GM18499 (cell line): ENCODE data around the gene CRAMP1.

ENCODE experiments used
- ATAC-seq: cut with Tn5 transposase; IDR thresholded peaks from one replicate; pipeline ENCODE4 v1.9.1; 2021; ENCODE audit warnings: moderate number of reproducible peaks; ENCODE audit not compliant: insufficient read depth, unreplicated experiment

CRAMP1 gene

GRCh38 chr16:1631931-1632637 lies 19.9 kb downstream of the CRAMP1 start:
- ATAC-seq: no peak

- ATAC-seq: no peak
Observed at GRCh38 chr16:1632638-1632970, 20.4 kb downstream of the CRAMP1 start.

GRCh38 chr16:1633310-1633709 lies 21.1 kb downstream of the CRAMP1 start:
- ATAC-seq: no peak

GRCh38 chr16:1634541-1634940 lies 22.4 kb downstream of the CRAMP1 start:
- no peak for ATAC-seq

GRCh38 chr16:1635070-1635469 lies 22.9 kb downstream of the CRAMP1 start:
- ATAC-seq: no peak

DNA sequence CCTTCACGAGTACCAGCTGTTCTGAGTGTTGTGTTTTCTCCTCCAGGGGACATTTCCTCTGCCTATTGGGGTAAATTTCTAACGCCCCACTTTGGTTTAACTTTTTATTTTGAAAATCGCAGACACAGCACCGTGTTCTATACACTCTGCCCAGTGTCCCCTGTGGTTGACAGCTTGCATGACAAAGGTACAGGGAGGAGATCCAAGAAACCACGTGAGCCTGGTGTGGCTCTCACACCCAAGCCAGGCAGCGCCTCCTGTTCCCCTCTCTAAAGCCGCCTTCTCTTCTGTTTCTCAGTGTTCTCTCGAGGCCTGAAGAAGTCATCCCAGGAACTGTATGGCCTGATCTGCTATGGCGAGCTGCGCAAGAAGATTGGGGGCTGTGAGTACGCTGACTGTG lies 25.4 kb downstream of the CRAMP1 start:
- no peak for ATAC-seq

GRCh38 chr16:1638757-1639156 lies 26.6 kb downstream of the CRAMP1 start:
- ATAC-seq: no peak

- ATAC-seq: no peak
Observed at GRCh38 chr16:1639282-1639681, 27.1 kb downstream of the CRAMP1 start.

- no peak for ATAC-seq
Observed at GRCh38 chr16:1639860-1640259, 27.7 kb downstream of the CRAMP1 start.

DNA sequence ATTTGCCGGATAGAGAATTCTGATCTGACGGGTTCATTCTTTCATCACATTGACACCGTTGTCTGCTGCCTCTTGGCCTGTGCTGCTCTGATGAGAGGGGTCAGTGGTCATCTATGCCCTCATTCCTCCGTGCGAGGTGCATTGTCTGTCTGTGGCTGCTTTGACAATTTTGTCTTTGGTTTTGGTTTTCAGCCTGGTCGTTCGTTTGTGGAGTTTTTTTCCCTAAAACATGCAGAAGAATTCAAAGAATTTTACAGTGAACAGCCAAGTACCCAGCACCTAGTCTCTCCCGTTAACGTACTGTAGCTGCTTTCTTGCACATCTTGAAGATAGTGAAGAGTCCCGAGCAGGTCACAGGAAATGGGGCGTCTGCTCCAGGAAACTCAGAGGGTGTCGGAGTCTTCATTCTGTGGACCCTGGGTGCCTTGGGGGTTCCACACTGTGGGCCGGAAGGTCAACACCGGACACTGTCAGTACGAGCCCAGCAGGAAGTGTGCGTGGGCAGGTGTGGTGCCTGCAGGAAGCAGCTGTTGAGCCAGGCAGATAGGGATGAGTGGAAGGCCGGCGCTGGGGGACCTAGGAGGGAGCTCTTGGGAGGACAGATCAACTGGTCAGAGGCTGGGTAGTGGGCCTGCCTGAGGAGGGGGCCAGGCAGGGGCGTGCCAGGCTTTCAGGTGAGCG lies 28.2 kb downstream of the CRAMP1 start:
- ATAC-seq: no peak

- no peak for ATAC-seq
Observed at GRCh38 chr16:1641261-1641660, 29.1 kb downstream of the CRAMP1 start.

DNA sequence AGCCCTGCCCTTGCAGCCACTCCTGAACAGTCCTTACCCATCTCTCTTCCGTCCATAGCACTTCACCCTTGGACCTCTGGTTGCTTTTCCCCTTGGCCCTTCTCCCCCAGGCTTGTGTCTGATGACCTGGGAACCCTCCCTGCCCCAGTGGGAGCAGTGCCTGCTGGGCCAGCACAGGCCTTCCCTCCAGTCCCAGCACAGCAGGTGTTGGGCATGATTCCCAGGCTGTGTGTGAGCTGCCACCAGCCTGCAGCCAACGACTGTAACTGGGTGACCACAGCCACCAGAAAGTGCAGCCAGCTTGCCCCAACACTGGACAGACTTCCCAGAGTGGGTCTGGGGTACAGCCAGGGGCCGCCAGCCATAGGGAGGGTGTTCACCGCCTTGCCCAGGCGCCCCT lies 30.0 kb downstream of the CRAMP1 start:
- ATAC-seq: no peak

DNA sequence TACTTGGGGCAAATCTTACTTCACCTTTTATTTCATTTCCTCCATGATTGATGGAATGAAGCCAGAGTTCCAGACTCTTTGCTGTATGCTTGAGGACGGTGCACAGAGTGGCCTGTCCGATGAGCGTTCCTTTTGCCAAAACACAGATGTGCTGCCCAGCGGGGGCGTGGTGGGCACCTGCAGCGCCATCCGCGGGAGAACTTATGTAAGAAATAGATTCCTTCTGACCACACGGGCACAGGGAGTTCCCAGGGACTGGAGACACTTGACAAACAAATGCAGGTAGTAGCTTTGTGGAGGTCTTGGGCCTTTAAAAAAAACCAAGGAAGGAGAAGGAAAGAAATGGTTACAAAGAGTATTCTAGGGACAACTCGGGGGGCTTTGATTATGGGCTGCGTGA lies 30.6 kb downstream of the CRAMP1 start:
- ATAC-seq: no peak

GRCh38 chr16:1643521-1643920 lies 31.4 kb downstream of the CRAMP1 start:
- ATAC-seq: no peak

DNA sequence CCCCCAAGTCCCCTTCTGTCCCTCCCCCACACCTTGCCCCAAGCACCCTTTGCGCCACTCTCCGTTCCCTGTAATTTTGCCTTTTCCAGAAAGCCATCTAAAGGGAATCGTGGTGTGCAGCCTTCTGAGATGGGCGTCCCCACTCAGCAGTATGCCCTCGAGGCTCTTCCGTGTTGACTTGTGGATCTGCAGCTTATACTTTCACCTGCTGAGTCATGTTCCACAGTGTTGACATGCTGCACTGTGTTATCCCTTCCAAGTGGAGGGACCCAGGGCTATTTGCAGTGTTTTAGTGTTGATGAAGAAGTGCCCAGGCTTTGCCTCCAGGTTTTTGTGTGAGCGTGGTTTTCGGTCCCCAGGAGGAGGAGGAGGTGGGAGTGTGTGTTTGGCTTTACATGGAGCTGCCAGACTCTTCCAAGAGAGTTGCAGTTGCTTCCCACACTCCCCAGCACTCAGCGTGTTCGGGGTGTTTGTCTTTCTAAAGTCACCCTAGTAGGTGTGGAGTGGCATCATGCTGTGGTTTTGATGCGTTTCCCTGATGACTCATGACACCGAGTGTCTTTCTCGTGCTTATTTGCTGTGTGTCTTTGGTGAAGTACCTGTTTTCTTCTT lies 33.9 kb downstream of the CRAMP1 start:
- no peak for ATAC-seq

DNA sequence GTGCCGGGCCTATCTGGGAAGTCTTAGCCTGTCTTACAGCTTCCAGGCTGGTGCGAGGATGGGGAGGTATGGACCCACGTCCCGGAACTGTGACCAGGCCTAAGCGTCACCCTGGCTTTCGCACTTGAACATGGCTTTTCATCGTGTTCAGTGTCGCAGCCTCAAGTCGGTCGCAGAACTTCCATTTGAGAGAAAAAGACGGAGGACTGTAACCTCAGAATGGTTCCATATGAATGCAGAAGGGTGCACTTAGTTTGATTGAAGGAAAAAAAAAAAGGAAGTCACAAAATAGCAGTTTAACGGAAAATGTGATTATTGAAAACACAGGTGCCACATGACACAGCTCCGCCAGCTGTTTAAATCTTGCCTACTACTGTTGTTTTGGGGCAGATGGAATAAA lies 35.7 kb downstream of the CRAMP1 start:
- no peak for ATAC-seq

- no peak for ATAC-seq
Observed at GRCh38 chr16:1650131-1650530, 38.0 kb downstream of the CRAMP1 start.

- ATAC-seq: no peak
Observed at GRCh38 chr16:1651094-1651973, 39.2 kb downstream of the CRAMP1 start.

DNA sequence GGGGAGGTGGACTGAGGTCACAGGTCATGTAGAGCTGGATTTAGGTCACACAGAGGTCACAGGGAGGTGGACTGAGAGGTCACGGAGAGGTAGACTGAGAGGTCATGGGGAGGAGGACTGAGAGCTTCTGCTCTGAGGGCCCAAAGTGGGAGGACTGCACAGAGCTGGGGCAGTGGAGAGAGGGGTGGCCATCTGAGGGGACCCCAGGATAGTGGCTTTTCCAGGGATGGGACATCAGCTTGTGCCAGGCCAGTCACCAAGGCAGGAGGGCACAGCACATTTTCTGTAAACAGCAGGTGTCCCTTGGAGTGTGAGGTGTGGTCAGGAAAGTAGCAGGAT lies 39.8 kb downstream of the CRAMP1 start:
- no peak for ATAC-seq

DNA sequence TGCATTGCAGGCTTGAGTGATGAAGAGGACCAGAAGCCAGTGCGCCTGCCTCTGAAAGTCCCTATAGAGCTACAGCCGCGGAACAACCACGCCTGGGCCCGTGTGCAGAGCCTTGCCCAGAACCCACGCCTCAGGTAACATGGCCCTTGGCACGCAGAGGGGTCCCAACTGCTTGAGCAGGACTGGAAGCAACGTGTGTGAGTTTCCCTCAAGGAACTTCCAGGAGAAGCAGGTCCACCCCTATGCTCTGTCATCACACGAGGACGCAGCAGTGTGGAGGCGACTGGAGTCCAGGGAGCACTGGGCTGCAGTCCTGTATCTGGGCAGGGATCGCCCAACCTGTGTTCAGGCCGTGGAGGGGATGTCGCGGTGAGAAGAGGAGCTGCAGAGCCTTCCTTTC lies 40.9 kb downstream of the CRAMP1 start:
- no peak for ATAC-seq
